ENCODE results near the gene MINDY4. TPM values are rescaled to one million over a fixed set of nuclear protein-coding genes. Genes with fewer than 3 reads are reported as not detected.

The MINDY4 gene
- total RNA-seq, 4 donors from 2014 or later: 4.6 to 14.1 (median 6.8) TPM

- in situ Hi-C loops (cut with MboI; ENCODE audit: low pct_ligation_motif_present in 1 of 4, low pct_unique_long_range_greater_than_20kb in 1 of 4, low sequenced_read_pairs in 3 of 4) (no loop called here), intact Hi-C loops (cut with DNase I; ENCODE audit: low total_unique reads) (loop anchor here (10.0 kb wide), 1 partner anchor 111 kb away; no protein-coding TSS in a partner anchor)
- Histone ChIP-seq H3K27ac (peak overlapping the region in 3 of 4 donors; percentile 7 to 87 (median 72)), H3K4me3 (no peak overlapping the region), H3K27me3 (no peaks in the 10 kb centered on the region), H3K4me1 (peaks cover 15 to 58% (median 40%) of the 10 kb centered on the region in 4 donors), H3K9me3 (no peaks in the 10 kb centered on the region), H3K36me3 (no peaks in the 10 kb centered on the region)
- no peak for DNase-seq
- TF ChIP-seq, protein P1, sequence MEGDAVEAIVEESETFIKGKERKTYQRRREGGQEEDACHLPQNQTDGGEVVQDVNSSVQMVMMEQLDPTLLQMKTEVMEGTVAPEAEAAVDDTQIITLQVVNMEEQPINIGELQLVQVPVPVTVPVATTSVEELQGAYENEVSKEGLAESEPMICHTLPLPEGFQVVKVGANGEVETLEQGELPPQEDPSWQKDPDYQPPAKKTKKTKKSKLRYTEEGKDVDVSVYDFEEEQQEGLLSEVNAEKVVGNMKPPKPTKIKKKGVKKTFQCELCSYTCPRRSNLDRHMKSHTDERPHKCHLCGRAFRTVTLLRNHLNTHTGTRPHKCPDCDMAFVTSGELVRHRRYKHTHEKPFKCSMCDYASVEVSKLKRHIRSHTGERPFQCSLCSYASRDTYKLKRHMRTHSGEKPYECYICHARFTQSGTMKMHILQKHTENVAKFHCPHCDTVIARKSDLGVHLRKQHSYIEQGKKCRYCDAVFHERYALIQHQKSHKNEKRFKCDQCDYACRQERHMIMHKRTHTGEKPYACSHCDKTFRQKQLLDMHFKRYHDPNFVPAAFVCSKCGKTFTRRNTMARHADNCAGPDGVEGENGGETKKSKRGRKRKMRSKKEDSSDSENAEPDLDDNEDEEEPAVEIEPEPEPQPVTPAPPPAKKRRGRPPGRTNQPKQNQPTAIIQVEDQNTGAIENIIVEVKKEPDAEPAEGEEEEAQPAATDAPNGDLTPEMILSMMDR (IDR thresholded peaks at IDR 0.05): no peak
- TF ChIP-seq POLR2AphosphoS5 (IDR thresholded peaks at IDR 0.05) (no peak), EP300 (IDR thresholded peaks at IDR 0.05; ENCODE audit: low read depth) (no peak), POLR2A (IDR thresholded peaks at IDR 0.05) (no peak)
- WGBS, 2 donors (ENCODE audit: low coverage in 1 of 2): 67% methylated on average over 3 of the region's 3 CpGs; no CpG with 5 or more reads in 1 of the 2 donors
These were observed 145.0 kb downstream of the MINDY4 start for GRCh38 chr7:30916255-30916654.

DNA sequence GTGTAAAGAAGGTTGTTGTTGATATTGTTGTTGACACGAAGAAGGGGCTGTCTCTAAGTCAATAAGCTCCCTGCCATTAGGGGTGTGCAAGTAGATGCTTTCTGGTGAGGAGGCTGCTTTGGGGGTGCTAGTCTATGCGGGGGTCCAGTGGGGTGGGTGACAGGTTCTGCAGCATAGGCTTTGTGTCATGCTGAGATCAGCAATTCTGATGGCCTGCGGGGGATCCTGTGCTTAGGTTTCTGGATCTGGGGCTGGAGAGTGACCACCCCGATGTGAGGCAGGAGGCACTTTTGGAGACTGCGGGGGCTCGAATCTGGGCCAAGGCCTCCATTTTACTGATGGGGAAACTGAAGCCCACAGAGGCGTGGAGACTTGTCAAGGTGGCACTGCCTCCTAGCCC, 145.6 kb downstream of the MINDY4 start:
- intact Hi-C loops (cut with DNase I; ENCODE audit: low total_unique reads): loop anchor here (10.0 kb wide), 1 partner anchor 112 kb away; no protein-coding TSS in a partner anchor
- TF ChIP-seq POLR2A (IDR thresholded peaks at IDR 0.05) (no peak), POLR2AphosphoS5 (IDR thresholded peaks at IDR 0.05) (no peak), EP300 (IDR thresholded peaks at IDR 0.05; ENCODE audit: low read depth) (no peak)
- TF ChIP-seq, protein P1 (IDR thresholded peaks at IDR 0.05): no peak
- DNase-seq: no peak
- in situ Hi-C loops (cut with MboI; ENCODE audit: low pct_ligation_motif_present in 1 of 4, low pct_unique_long_range_greater_than_20kb in 1 of 4, low sequenced_read_pairs in 3 of 4): no loop called here
- H3K27ac ChIP-seq: peak overlapping the region in 1 of 4 donors; percentile 87
- H3K4me1 ChIP-seq: peaks cover 15 to 54% (median 38%) of the 10 kb centered on the region in 4 donors
- H3K36me3 ChIP-seq: no peaks in the 10 kb centered on the region
- no peak overlapping the region for H3K4me3 ChIP-seq
- no peaks in the 10 kb centered on the region for H3K9me3 ChIP-seq
- H3K27me3 ChIP-seq: no peaks in the 10 kb centered on the region
- 84% methylated on average over 7 of the region's 7 CpGs; no CpG with 5 or more reads in 1 of the 2 donors for WGBS, 2 donors (ENCODE audit: low coverage in 1 of 2)

- H3K4me3 ChIP-seq: no peak overlapping the region
- no peaks in the 10 kb centered on the region for H3K27me3 ChIP-seq
- 79 to 100% methylated on average over 1 to 4 of the region's 4 CpGs for WGBS, 2 donors (ENCODE audit: low coverage in 1 of 2)
- TF ChIP-seq EP300 (IDR thresholded peaks at IDR 0.05; ENCODE audit: low read depth) (no peak), POLR2AphosphoS5 (IDR thresholded peaks at IDR 0.05) (no peak), POLR2A (IDR thresholded peaks at IDR 0.05) (no peak)
- TF ChIP-seq, protein P1 (IDR thresholded peaks at IDR 0.05): no peak
- H3K4me1 ChIP-seq: peaks cover 15 to 52% (median 35%) of the 10 kb centered on the region in 4 donors
- no peak for DNase-seq
- no peaks in the 10 kb centered on the region for H3K9me3 ChIP-seq
- H3K27ac ChIP-seq: no peak overlapping the region
- intact Hi-C loops (cut with DNase I; ENCODE audit: low total_unique reads) (loop anchor here (10.0 kb wide), 1 partner anchor 113 kb away; no protein-coding TSS in a partner anchor), in situ Hi-C loops (cut with MboI; ENCODE audit: low pct_ligation_motif_present in 1 of 4, low pct_unique_long_range_greater_than_20kb in 1 of 4, low sequenced_read_pairs in 3 of 4) (no loop called here)
- no peaks in the 10 kb centered on the region for H3K36me3 ChIP-seq
These were observed 146.1 kb downstream of the MINDY4 start for GRCh38 chr7:30917216-30917893.

DNA sequence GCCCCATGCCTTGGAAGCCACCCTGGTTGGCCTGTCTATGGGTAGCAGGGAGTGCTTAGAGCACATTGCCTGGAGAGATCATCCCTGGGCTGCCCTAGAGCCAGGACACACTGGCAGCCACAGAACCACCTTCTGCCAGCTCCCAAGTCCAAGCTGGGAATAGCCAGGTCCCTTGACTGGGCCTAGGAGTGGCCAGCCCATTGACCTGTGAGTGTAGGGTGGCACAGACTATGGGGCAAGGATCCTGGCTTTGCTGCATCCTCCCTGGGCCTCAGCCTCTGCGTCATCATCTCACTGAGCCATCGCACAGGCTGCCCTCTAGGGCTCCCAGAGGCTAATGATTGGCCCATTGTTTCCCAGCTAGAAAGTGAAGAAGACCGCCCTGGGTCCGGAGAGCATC, 147.5 kb downstream of the MINDY4 start:
- no peak overlapping the region for H3K4me3 ChIP-seq
- TF ChIP-seq, protein P1 (IDR thresholded peaks at IDR 0.05): no peak
- TF ChIP-seq POLR2A (IDR thresholded peaks at IDR 0.05) (no peak), EP300 (IDR thresholded peaks at IDR 0.05; ENCODE audit: low read depth) (no peak), POLR2AphosphoS5 (IDR thresholded peaks at IDR 0.05) (no peak)
- H3K36me3 ChIP-seq: no peaks in the 10 kb centered on the region
- in situ Hi-C loops (cut with MboI; ENCODE audit: low pct_ligation_motif_present in 1 of 4, low pct_unique_long_range_greater_than_20kb in 1 of 4, low sequenced_read_pairs in 3 of 4): no loop called here
- no peak for DNase-seq
- no peaks in the 10 kb centered on the region for H3K9me3 ChIP-seq
- H3K4me1 ChIP-seq: peaks cover 15 to 39% (median 29%) of the 10 kb centered on the region in 4 donors
- H3K27ac ChIP-seq: peak overlapping the region in 2 of 4 donors; percentile 13 to 21
- 86% methylated on average over 4 of the region's 4 CpGs; no CpG with 5 or more reads in 1 of the 2 donors for WGBS, 2 donors (ENCODE audit: low coverage in 1 of 2)
- intact Hi-C loops (cut with DNase I; ENCODE audit: low total_unique reads): loop anchor here (10.0 kb wide), 1 partner anchor 114 kb away; no protein-coding TSS in a partner anchor
- no peaks in the 10 kb centered on the region for H3K27me3 ChIP-seq

Measured in transverse colon (tissue), 4 donors.